Measurements from ENCODE around the gene ZNRF3. TPM values are rescaled to one million over a fixed set of nuclear protein-coding genes. Genes with fewer than 3 reads are reported as not detected.
A peak's percentile ranks its signal among the peaks of the same experiment; 100 is the strongest.

Gene ZNRF3
- total RNA-seq, 6 experiments from 2014 or later, result 5.8 to 9.2 (median 6.9) TPM

DNA sequence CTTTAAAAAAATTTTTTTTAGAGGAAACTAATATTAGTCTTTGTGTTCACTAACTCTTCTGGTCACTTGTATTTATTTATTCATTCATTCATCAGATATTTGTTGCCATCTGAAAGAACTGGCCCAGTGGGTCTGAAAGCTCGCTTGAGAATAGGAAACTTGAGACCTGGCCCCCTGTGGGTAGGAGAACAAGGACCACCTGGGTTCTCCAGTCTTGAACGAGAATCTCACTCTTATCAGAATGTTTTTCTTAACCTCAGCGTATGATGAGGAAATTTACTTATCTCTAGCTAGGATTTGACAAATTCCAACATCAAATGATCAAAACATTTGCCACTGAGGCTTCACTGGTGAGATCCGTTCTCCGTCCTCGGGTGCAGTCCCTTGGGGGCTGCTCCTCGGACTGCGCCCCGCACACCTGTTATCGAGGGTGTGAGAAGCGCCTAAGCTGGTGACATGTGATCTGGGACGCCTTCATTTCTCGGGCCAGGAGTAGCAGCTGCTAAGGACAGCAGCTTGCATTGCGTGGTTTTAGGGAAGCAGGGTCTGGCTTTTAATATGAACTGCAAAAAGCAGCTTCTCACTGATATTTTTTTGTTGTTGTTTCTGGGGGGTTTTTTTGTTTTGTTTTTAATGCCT is 171.9 kb downstream of the ZNRF3 start:
- H3K27me3 ChIP-seq, result no peaks in the 10 kb centered on the region
- TF ChIP-seq, protein P1, sequence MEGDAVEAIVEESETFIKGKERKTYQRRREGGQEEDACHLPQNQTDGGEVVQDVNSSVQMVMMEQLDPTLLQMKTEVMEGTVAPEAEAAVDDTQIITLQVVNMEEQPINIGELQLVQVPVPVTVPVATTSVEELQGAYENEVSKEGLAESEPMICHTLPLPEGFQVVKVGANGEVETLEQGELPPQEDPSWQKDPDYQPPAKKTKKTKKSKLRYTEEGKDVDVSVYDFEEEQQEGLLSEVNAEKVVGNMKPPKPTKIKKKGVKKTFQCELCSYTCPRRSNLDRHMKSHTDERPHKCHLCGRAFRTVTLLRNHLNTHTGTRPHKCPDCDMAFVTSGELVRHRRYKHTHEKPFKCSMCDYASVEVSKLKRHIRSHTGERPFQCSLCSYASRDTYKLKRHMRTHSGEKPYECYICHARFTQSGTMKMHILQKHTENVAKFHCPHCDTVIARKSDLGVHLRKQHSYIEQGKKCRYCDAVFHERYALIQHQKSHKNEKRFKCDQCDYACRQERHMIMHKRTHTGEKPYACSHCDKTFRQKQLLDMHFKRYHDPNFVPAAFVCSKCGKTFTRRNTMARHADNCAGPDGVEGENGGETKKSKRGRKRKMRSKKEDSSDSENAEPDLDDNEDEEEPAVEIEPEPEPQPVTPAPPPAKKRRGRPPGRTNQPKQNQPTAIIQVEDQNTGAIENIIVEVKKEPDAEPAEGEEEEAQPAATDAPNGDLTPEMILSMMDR (IDR thresholded peaks at IDR 0.05), result no peak
- H3K9me3 ChIP-seq, result no peaks in the 10 kb centered on the region
- intact Hi-C loops (cut with DNase I), result loop anchor here in 1 of 2 donors (10.0 kb wide), 1 partner anchor 99 kb away; no protein-coding TSS in a partner anchor
- H3K4me1 ChIP-seq, result peaks cover 0 to 7% (median 3%) of the 10 kb centered on the region in 4 donors
- H3K27ac ChIP-seq, result peak overlapping the region in 1 of 3 donors; percentile 16
- no peak overlapping the region for H3K4me3 ChIP-seq
- peaks cover 0 to 5% (median 0%) of the 10 kb centered on the region in 4 donors for H3K36me3 ChIP-seq
- 83% methylated on average over 10 of the region's 14 CpGs for WGBS (ENCODE audit: insufficient coverage, low coverage, low lambda C conversion rate, missing lambda C conversion rate)
- no peak for DNase-seq
- ATAC-seq, result no peak

DNA sequence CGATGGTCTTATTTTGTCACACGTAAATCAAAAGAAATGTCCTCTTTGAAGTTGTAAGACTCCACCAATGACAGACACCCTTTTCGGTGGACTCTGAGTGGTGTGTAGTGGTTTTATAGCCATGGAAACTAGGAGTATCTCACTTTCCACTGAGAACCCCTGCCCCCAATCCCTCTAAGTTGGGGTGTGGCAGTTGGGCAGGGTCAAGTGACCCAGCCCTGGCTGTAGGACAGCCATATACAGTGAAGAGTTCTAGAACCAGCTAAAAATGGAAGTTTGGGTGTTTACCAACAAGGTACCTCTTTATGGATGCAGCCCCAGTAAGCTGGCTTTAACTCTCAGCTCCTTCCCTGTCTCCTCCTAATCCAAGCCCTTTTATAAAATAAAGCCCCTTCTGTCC is 173.1 kb downstream of the ZNRF3 start:
- H3K4me1 ChIP-seq, result peaks cover 0 to 7% (median 3%) of the 10 kb centered on the region in 4 donors
- TF ChIP-seq POLR2A (IDR thresholded peaks at IDR 0.05), result no peak
- TF ChIP-seq, protein P1 (IDR thresholded peaks at IDR 0.05), result no peak
- no peak overlapping the region for H3K4me3 ChIP-seq
- H3K9me3 ChIP-seq, result no peaks in the 10 kb centered on the region
- no peak overlapping the region for H3K27ac ChIP-seq
- WGBS (ENCODE audit: insufficient coverage, low coverage, low lambda C conversion rate, missing lambda C conversion rate), result 100% methylated on average over 1 of the region's 3 CpGs
- ATAC-seq (no peak), DNase-seq (no peak)
- intact Hi-C loops (cut with DNase I), result loop anchor here in 1 of 2 donors (10.0 kb wide), 1 partner anchor 98 kb away; no protein-coding TSS in a partner anchor
- H3K36me3 ChIP-seq, result no peaks in the 10 kb centered on the region
- H3K27me3 ChIP-seq, result no peaks in the 10 kb centered on the region

DNA sequence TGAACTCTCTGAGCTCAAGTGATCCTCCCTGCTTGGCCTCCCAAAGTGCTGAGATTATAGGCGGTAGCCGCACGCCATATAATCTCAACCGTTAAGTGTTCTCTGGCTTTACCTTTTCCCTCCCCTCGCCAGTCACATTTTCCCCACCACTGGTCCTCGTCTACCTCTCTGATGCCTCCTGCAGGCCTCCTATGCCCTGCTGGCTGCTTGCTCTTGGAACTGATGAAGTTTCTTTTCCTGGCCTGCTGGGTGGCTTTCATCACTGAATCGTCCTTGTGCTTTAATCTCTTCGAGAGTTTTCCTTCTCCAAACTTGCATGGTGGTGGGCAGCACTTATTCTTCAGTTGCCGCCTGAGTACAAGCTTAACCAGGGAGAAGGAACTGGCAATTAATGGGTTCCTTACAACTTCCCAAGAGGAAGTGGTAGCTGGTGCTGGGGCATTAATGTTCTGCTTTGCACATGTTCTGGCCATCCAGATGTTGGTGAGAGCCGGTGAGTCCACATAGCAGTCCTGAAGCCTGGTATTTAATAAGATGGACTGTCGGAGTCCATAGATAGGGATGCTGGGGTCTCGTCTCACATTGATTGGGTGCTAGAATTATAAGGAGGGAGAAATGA is 177.0 kb downstream of the ZNRF3 start:
- intact Hi-C loops (cut with DNase I), result no loop called here
- Histone ChIP-seq H3K4me3 (no peak overlapping the region), H3K36me3 (no peaks in the 10 kb centered on the region), H3K27me3 (no peaks in the 10 kb centered on the region), H3K27ac (no peak overlapping the region), H3K4me1 (no peaks in the 10 kb centered on the region), H3K9me3 (no peaks in the 10 kb centered on the region)
- no peak for ATAC-seq
- TF ChIP-seq, protein P1 (IDR thresholded peaks at IDR 0.05), result no peak
- DNase-seq, result no peak
- WGBS (ENCODE audit: insufficient coverage, low coverage, low lambda C conversion rate, missing lambda C conversion rate), result 78% methylated on average over 12 of the region's 12 CpGs

DNA sequence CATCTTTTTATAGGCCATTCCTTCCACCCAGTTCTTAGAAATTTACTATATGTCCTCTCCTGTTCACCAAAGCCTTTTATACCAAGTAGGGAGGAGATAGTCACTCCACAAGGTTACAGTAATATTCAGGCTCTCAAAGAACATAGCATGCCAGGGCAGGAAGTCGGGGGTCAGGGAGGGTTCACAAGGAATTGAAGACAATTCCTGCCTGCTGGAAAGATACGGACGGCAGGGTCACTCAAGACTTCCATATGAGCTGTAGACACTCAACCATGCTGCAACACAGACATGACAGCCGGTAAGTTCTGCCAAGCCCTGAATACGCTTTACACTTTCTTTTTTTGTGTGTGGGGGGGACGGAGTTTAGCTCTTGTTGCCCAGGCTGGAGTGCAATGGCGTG is 177.6 kb downstream of the ZNRF3 start:
- ATAC-seq (peak; percentile 40 to 75 (median 60)), DNase-seq (no peak)
- Histone ChIP-seq H3K27ac (no peak overlapping the region), H3K4me3 (no peak overlapping the region), H3K36me3 (no peaks in the 10 kb centered on the region), H3K27me3 (no peaks in the 10 kb centered on the region), H3K9me3 (no peaks in the 10 kb centered on the region), H3K4me1 (no peaks in the 10 kb centered on the region)
- 50% methylated on average over 1 of the region's 7 CpGs for WGBS (ENCODE audit: insufficient coverage, low coverage, low lambda C conversion rate, missing lambda C conversion rate)
- intact Hi-C loops (cut with DNase I), result no loop called here
- no peak for TF ChIP-seq POLR2A (IDR thresholded peaks at IDR 0.05)
- TF ChIP-seq, protein P1 (IDR thresholded peaks at IDR 0.05), result no peak
